ENCODE results near the gene B4GALT1.

GRCh38 chr9:33125871-33126823 is 41.0 kb downstream of the B4GALT1 start:
- TF ChIP-seq, protein P1, sequence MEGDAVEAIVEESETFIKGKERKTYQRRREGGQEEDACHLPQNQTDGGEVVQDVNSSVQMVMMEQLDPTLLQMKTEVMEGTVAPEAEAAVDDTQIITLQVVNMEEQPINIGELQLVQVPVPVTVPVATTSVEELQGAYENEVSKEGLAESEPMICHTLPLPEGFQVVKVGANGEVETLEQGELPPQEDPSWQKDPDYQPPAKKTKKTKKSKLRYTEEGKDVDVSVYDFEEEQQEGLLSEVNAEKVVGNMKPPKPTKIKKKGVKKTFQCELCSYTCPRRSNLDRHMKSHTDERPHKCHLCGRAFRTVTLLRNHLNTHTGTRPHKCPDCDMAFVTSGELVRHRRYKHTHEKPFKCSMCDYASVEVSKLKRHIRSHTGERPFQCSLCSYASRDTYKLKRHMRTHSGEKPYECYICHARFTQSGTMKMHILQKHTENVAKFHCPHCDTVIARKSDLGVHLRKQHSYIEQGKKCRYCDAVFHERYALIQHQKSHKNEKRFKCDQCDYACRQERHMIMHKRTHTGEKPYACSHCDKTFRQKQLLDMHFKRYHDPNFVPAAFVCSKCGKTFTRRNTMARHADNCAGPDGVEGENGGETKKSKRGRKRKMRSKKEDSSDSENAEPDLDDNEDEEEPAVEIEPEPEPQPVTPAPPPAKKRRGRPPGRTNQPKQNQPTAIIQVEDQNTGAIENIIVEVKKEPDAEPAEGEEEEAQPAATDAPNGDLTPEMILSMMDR (IDR thresholded peaks at IDR 0.05) = no peak
- no peak for TF ChIP-seq NFYB (CRISPR knock-in tag; conservative IDR thresholded peaks at IDR 0.05; ENCODE audit: low read depth)
- TF ChIP-seq, protein P2, sequence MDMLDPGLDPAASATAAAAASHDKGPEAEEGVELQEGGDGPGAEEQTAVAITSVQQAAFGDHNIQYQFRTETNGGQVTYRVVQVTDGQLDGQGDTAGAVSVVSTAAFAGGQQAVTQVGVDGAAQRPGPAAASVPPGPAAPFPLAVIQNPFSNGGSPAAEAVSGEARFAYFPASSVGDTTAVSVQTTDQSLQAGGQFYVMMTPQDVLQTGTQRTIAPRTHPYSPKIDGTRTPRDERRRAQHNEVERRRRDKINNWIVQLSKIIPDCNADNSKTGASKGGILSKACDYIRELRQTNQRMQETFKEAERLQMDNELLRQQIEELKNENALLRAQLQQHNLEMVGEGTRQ (CRISPR knock-in tag; IDR thresholded peaks at IDR 0.05) = no peak
- TF ChIP-seq ZNF232 (CRISPR knock-in tag; IDR thresholded peaks at IDR 0.05) = no peak
- TF ChIP-seq, protein P3, sequence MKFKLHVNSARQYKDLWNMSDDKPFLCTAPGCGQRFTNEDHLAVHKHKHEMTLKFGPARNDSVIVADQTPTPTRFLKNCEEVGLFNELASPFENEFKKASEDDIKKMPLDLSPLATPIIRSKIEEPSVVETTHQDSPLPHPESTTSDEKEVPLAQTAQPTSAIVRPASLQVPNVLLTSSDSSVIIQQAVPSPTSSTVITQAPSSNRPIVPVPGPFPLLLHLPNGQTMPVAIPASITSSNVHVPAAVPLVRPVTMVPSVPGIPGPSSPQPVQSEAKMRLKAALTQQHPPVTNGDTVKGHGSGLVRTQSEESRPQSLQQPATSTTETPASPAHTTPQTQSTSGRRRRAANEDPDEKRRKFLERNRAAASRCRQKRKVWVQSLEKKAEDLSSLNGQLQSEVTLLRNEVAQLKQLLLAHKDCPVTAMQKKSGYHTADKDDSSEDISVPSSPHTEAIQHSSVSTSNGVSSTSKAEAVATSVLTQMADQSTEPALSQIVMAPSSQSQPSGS (CRISPR knock-in tag; IDR thresholded peaks at IDR 0.05; ENCODE audit: borderline replicate concordance, low read depth) = no peak

Data from WTC11 (cell line).